Activated naive CD4-positive, alpha-beta T cell treated with anti-CD3 and anti-CD28 coated beads, Interleukin-2, amount 50 U/mL, for 24 hours (primary cell): ENCODE measurements around the gene NDUFAF4.
"Not testable (repeated sequence)": the region's sequence is repeated elsewhere in the genome, so short reads cannot be mapped to it uniquely, and the experiment has no call there.

Source experiments
- H3K27ac Mint-ChIP-seq: one replicate; pipeline ENCODE4 v1.8.0; 2021; ENCODE audit warnings: mild to moderate bottlenecking, mixed read lengths
- H3K27me3 Mint-ChIP-seq: one replicate; pipeline ENCODE4 v1.8.0; 2021; ENCODE audit warnings: mixed read lengths
- H3K36me3 Mint-ChIP-seq: one replicate; pipeline ENCODE4 v1.8.0; 2021; ENCODE audit warnings: mixed read lengths
- H3K4me1 Mint-ChIP-seq: one replicate; pipeline ENCODE4 v1.8.0; 2021; ENCODE audit warnings: mixed read lengths
- H3K4me3 Mint-ChIP-seq: one replicate; pipeline ENCODE4 v1.8.0; 2021; ENCODE audit warnings: mild to moderate bottlenecking, mixed read lengths
- H3K9me3 Mint-ChIP-seq: one replicate; pipeline ENCODE4 v1.8.0; 2021; ENCODE audit warnings: mixed read lengths

NDUFAF4 gene

GRCh38 chr6:96913621-96914020 lies 15.9 kb upstream of the NDUFAF4 start:
- H3K27ac Mint-ChIP-seq, result no peak overlapping the region
- no peaks in the 10 kb centered on the region for H3K4me1 Mint-ChIP-seq
- H3K27me3 Mint-ChIP-seq, result peaks cover 3% of the 10 kb centered on the region
- H3K36me3 Mint-ChIP-seq, result peaks cover 3% of the 10 kb centered on the region
- H3K4me3 Mint-ChIP-seq, result no peak overlapping the region
- no peaks in the 10 kb centered on the region for H3K9me3 Mint-ChIP-seq

DNA sequence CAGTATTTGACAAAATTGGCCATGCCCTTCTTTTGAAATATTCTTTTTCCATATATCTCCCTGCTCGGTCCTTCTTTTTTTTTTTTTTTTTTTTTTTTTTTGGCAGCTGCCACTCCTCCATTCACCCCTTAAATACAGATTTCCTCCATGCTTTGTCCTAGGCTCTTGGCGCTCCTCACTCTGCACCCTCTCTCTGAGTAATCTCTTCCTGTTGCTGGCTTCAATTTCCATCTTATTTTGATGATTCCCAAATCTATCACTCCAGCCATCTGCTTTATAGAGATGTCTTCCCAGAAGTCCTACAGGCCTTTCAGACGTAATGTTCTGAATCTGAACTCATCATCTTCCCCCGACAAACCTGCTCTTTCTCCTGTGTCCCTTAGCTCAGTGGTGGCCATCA lies 14.1 kb upstream of the NDUFAF4 start:
- Mint-ChIP-seq H3K4me1 (peaks cover 9% of the 10 kb centered on the region), H3K4me3 (no peak overlapping the region), H3K27me3 (peaks cover 3% of the 10 kb centered on the region), H3K27ac (no peak overlapping the region), H3K9me3 (no peaks in the 10 kb centered on the region), H3K36me3 (peaks cover 3% of the 10 kb centered on the region)

DNA sequence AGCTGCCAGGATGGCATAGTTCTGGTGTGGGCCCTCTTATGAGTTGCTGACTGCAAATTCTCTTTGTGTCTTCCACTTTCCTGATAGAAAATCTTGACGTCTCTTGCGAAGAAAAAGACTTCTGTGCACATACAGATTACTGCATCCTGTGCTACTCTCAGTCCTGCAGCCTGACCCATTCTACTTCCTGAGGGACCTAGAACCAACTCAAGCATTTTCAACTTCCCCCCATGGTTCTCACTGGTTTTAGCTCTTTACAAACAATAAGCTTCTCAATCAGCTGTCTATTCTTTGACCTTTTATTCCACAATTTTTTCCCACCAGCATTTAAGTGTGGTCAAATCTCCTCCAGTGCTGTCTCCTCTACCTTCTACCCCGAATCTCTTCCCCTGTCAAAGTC lies 13.5 kb upstream of the NDUFAF4 start:
- Mint-ChIP-seq H3K27me3 (peaks cover 3% of the 10 kb centered on the region), H3K4me1 (peaks cover 11% of the 10 kb centered on the region), H3K4me3 (no peak overlapping the region), H3K36me3 (peaks cover 3% of the 10 kb centered on the region), H3K27ac (no peak overlapping the region), H3K9me3 (no peaks in the 10 kb centered on the region)

- Mint-ChIP-seq H3K4me1 (peaks cover 14% of the 10 kb centered on the region), H3K27me3 (peaks cover 2% of the 10 kb centered on the region), H3K9me3 (no peaks in the 10 kb centered on the region), H3K27ac (no peak overlapping the region), H3K36me3 (peaks cover 3% of the 10 kb centered on the region), H3K4me3 (no peak overlapping the region)
Measured at GRCh38 chr6:96909811-96910210, 12.1 kb upstream of the NDUFAF4 start.

- H3K27me3 Mint-ChIP-seq, result peaks cover 2% of the 10 kb centered on the region
- H3K36me3 Mint-ChIP-seq, result peaks cover 3% of the 10 kb centered on the region
- H3K9me3 Mint-ChIP-seq, result no peaks in the 10 kb centered on the region
- H3K27ac Mint-ChIP-seq, result no peak overlapping the region
- H3K4me1 Mint-ChIP-seq, result peaks cover 14% of the 10 kb centered on the region
- H3K4me3 Mint-ChIP-seq, result no peak overlapping the region
Measured at GRCh38 chr6:96907498-96907897, 9.8 kb upstream of the NDUFAF4 start.

GRCh38 chr6:96900873-96901272 lies 3.2 kb upstream of the NDUFAF4 start:
- Mint-ChIP-seq H3K36me3 (peaks cover 7% of the 10 kb centered on the region), H3K4me1 (peaks cover 22% of the 10 kb centered on the region), H3K27ac (no peak overlapping the region), H3K9me3 (no peaks in the 10 kb centered on the region), H3K4me3 (no peak overlapping the region), H3K27me3 (peaks cover 2% of the 10 kb centered on the region)

GRCh38 chr6:96899451-96899998 lies 1.8 kb upstream of the NDUFAF4 start:
- peaks cover 2% of the 10 kb centered on the region for H3K27me3 Mint-ChIP-seq
- H3K36me3 Mint-ChIP-seq, result peaks cover 8% of the 10 kb centered on the region
- no peak overlapping the region for H3K27ac Mint-ChIP-seq
- peak overlapping the region; percentile 23 for H3K4me3 Mint-ChIP-seq
- H3K9me3 Mint-ChIP-seq, result no peaks in the 10 kb centered on the region
- peaks cover 36% of the 10 kb centered on the region for H3K4me1 Mint-ChIP-seq

DNA sequence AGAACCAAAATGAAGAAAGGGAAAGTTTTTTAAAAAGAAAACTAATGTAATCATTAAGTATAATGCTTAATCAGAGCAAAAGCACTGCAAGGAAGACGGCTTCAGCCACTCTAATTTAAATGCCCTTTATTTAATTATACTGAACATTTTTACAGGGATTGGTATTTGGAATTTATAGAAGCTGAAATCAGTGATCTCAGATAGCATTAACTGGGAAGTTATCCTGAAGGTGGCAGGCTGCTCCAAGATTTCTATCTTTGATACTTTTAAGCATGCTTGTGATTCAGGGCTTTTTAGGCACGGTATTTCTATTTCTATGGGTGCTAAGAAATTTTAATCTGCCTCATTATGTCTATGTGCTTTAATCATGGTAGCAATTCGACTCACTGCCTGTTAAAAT lies 1.3 kb upstream of the NDUFAF4 start:
- Mint-ChIP-seq H3K9me3 (no peaks in the 10 kb centered on the region), H3K4me3 (peak overlapping the region; percentile 91), H3K4me1 (peaks cover 39% of the 10 kb centered on the region), H3K27me3 (peaks cover 2% of the 10 kb centered on the region), H3K36me3 (peaks cover 8% of the 10 kb centered on the region), H3K27ac (no peak overlapping the region)

DNA sequence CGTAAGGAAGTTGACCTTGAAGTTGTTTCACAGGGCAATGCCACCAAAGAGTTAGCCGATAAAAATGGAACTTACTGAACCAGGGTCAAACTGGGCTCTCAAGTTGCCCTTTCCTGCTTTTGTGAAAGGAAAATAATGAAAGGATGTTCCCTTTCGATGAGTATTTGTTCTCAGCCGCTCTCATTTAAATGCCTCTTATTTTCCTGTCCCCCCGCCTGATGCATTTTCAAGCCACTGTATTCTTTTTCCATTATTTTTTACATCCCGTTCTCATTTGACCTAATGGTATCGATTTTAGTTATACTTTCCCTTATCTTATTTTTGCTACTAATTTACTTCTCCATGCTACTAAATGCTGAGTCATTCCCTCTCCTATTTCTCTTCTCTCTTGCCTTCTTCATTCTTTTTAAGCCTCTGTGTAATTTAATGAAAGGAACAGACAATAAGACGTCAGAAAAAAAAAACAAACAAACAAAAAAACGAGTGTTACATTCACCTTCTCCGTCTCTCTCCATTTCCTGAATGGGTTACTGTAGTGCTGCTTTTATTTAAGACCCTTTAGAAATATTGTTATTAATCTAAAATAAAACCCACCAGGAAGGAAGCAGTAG lies 655 bp upstream of the NDUFAF4 start:
- H3K4me1 Mint-ChIP-seq, result peaks cover 41% of the 10 kb centered on the region

GRCh38 chr6:96889146-96889545 lies 8.5 kb downstream of the NDUFAF4 start:
- H3K27me3 Mint-ChIP-seq, result no peaks in the 10 kb centered on the region
- H3K9me3 Mint-ChIP-seq, result no peaks in the 10 kb centered on the region
- H3K27ac Mint-ChIP-seq, result no peak overlapping the region

More for the DNA sequence above, 655 bp upstream of the NDUFAF4 start:
- Mint-ChIP-seq H3K27me3 (peaks cover 2% of the 10 kb centered on the region), H3K4me3 (peak overlapping the region; percentile 91), H3K36me3 (peaks cover 8% of the 10 kb centered on the region), H3K27ac (peak overlapping the region; percentile 93), H3K9me3 (no peaks in the 10 kb centered on the region)

DNA sequence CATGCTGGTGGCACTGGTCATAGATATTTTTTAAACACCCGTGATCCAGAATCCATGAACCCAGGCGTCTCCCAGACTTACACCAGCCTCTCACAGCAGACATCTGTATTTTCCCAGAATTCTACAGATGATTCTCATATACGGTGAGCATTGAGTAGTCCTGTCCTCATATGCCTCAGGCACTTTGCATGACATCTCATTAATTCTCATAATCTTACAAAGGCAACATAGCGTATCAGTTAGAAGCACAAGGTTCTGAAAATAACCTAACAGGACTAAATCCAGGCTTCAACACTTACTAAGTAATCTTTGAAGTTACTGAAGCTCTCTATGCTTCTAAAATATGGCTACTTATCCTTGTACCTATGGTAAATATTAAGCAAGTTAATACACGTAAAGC lies 8.9 kb downstream of the NDUFAF4 start:
- Mint-ChIP-seq H3K36me3 (peaks cover 3% of the 10 kb centered on the region), H3K27me3 (no peaks in the 10 kb centered on the region), H3K4me3 (no peak overlapping the region), H3K9me3 (no peaks in the 10 kb centered on the region), H3K27ac (no peak overlapping the region), H3K4me1 (peaks cover 15% of the 10 kb centered on the region)

More at GRCh38 chr6:96889146-96889545, 8.5 kb downstream of the NDUFAF4 start:
- Mint-ChIP-seq H3K4me1 (peaks cover 16% of the 10 kb centered on the region), H3K4me3 (no peak overlapping the region), H3K36me3 (peaks cover 3% of the 10 kb centered on the region)

DNA sequence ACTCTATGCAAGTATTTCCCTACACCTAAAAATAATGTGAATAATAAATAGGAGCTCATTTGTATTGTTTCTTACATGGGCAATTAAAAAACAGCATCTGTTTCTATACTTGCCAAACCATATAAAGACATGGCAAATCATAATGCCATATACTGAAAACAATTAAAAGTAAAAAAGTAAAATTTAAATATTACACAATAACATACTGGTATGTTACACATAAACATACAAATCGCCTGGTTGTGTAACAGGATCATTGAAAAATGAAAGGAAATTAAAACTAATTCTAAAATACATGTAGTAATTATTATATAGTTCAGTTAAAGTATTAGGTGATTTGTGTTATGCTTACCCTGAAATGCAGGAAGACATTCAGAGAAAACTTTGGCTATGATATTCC lies 11.2 kb downstream of the NDUFAF4 start:
- H3K36me3 Mint-ChIP-seq, result peaks cover under 1% of the 10 kb centered on the region
- no peaks in the 10 kb centered on the region for H3K9me3 Mint-ChIP-seq
- H3K4me1 Mint-ChIP-seq, result peaks cover 15% of the 10 kb centered on the region
- H3K27me3 Mint-ChIP-seq, result no peaks in the 10 kb centered on the region
- H3K4me3 Mint-ChIP-seq, result no peak overlapping the region
- H3K27ac Mint-ChIP-seq, result no peak overlapping the region

- peak overlapping the region; percentile 1 for H3K4me3 Mint-ChIP-seq
- H3K27ac Mint-ChIP-seq, H3K36me3 Mint-ChIP-seq, H3K9me3 Mint-ChIP-seq, H3K27me3 Mint-ChIP-seq: not testable (repeated sequence)
- H3K4me1 Mint-ChIP-seq, result peaks cover 15% of the 10 kb centered on the region
Measured at GRCh38 chr6:96885187-96885631, 12.5 kb downstream of the NDUFAF4 start.

GRCh38 chr6:96878143-96878542 lies 19.5 kb downstream of the NDUFAF4 start:
- Mint-ChIP-seq H3K36me3 (no peaks in the 10 kb centered on the region), H3K27me3 (no peaks in the 10 kb centered on the region)

DNA sequence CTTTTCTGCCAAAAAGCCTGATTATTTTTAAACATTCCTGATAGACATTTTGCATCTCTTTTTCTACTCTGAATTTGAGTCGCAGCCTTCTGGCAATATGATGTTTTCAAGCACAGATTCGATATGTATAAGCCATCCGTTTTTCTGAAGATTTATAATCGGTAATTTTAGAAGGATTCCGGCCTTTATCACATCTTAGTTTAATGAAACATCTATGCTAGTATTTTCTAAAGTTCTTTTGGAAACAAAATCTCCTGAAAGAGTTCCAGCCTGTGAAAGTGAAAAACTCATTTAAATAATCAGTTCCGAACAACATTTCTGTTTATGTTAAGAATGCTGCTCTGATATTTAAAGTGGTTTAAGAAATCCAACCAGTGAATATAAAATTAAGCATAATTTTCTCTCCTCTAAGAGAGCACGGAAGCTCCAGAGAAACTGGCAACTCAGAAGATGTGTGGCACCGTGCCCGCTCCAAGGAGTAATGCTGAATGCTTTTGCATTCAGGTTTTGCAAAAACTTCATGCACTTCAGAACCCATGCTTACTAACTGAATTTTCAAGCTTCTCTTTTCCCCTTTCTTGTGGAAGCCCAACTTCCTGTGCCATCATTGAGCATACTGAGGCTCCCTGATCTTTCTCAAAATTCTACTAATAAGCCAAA lies 20.7 kb downstream of the NDUFAF4 start:
- no peaks in the 10 kb centered on the region for H3K36me3 Mint-ChIP-seq
- H3K4me3 Mint-ChIP-seq, result no peak overlapping the region
- no peaks in the 10 kb centered on the region for H3K27me3 Mint-ChIP-seq
- H3K4me1 Mint-ChIP-seq, result peaks cover 3% of the 10 kb centered on the region
- no peak overlapping the region for H3K27ac Mint-ChIP-seq
- no peaks in the 10 kb centered on the region for H3K9me3 Mint-ChIP-seq

More at GRCh38 chr6:96878143-96878542, 19.5 kb downstream of the NDUFAF4 start:
- Mint-ChIP-seq H3K4me3 (no peak overlapping the region), H3K9me3 (no peaks in the 10 kb centered on the region), H3K27ac (no peak overlapping the region), H3K4me1 (peaks cover 3% of the 10 kb centered on the region)

DNA sequence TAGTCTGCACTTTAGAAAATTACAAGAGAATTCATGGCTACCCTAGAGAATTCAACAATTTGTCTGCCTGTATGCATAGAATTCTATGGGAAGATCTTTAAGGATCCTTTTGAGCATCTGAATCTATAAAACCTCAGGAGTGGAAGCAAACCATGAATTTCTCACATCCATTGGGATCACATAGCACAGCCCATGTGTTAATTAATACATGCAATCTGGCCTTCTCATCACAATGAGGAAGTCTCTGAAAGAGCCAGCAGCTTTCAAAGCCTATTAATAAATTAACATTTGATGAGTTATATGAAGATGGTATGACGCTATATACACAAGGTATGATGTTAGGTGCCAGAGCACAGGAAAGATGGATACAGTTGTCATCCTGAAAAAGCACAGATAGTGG lies 24.7 kb downstream of the NDUFAF4 start:
- Mint-ChIP-seq H3K27ac (no peak overlapping the region), H3K36me3 (no peaks in the 10 kb centered on the region), H3K4me1 (peaks cover 3% of the 10 kb centered on the region), H3K4me3 (no peak overlapping the region), H3K27me3 (peaks cover 3% of the 10 kb centered on the region), H3K9me3 (no peaks in the 10 kb centered on the region)
